Erythroblast (primary cell): ENCODE measurements around the gene MMS22L.

Experiments used
- GATA1 ChIP-seq: IDR thresholded peaks from 2 replicates; pipeline ENCODE4 v1.6.1; 2011; ENCODE audit warnings: low read depth, mild to moderate bottlenecking, control low read depth, low read length, moderate library complexity
- POLR2A ChIP-seq: IDR thresholded peaks from 2 replicates; pipeline ENCODE4 v1.6.1; 2011; ENCODE audit warnings: mild to moderate bottlenecking, low read length

DNA sequence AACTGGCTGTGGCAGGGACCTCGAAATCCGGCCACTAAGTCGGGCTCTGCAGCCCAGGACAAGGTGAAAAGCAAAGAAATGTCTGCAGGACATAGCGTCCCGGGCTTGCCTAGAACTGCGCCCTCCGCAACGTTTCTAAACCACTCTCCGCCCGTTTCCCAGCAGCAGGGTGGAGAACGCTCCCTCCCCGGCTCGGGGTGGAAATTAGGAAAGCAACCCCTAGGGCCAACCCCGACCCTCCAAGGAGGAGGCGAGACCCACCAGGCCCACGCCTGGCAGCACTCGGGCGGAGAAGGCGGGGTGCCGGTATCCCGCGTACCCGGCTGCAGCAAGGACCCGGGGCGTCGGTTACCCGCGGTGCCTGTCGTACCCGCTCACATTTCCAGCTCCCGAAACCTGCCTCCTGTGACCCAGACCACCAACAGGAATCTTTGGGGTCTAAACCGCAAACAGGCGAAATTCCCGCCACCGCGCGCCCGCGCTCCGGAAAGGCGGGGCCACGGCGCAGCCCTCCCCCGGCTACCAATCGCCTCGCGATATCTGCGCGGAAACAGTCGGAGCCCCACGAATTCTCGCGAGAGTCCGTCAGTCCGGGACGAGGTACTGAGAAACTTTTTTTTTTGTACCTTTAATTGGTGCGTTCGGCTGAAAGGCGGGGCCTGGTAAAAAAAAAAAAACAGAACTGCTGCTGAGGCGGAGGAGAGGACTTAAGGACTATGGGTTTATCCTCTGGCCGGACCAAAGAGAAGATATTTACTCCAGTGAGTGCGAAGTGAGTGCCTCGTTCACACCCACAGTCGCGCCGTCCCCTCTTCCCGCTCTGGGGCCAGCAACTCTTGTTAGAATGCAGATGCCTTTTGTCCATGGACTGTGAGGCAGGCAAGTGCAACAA is at the start of gene MMS22L:
- TF ChIP-seq POLR2A = peak; percentile 73
- no peak for TF ChIP-seq GATA1
